Sigmoid colon (tissue), 4 donors: ENCODE data around the gene KIAA1549.

Experiments used
- CTCF ChIP-seq, 4 experiments: fragments of 450-650 bp in 3 of 4; fragments of 200-600 bp in 1 of 4; IDR thresholded peaks; one replicate each; pipeline ENCODE4 v1.5.1; 2016 to 2019; ENCODE audit warnings: antibody characterized with exemption in 4 of 4, mild to moderate bottlenecking in 3 of 4, moderate library complexity in 2 of 4
- EP300 ChIP-seq, 4 donors: sonication (generic); formaldehyde crosslinking; IDR thresholded peaks; one replicate each; pipeline ENCODE4 v1.6.1; 2017; ENCODE audit warnings: antibody characterized with exemption in 4 of 4
- POLR2A ChIP-seq, 2 donors: fragments of 450-650 bp; IDR thresholded peaks; one replicate each; pipeline ENCODE4 v1.6.1; 2016; ENCODE audit warnings: antibody characterized with exemption in 2 of 2, mild to moderate bottlenecking in 2 of 2, moderate library complexity in 2 of 2

GRCh38 chr7:138911007-138911406 is 70.2 kb downstream of the KIAA1549 start:
- TF ChIP-seq CTCF (IDR thresholded peaks at IDR 0.05), result no peak
- TF ChIP-seq POLR2A (IDR thresholded peaks at IDR 0.05), result no peak
- no peak for TF ChIP-seq EP300 (IDR thresholded peaks at IDR 0.05)
